Endothelial cell (in vitro differentiated cells): ENCODE data around the gene RIMS3. TPM values are rescaled to one million over a fixed set of nuclear protein-coding genes. Genes with fewer than 3 reads are reported as not detected.

Experiments used
- DNase-seq: peaks from one replicate; pipeline ENCODE4 v3.0.0; 2021; ENCODE audit warnings: low spot score
- H3K27ac Mint-ChIP-seq: one replicate; pipeline ENCODE4 v1.8.0; 2021; ENCODE audit warnings: mixed read lengths, inconsistent platforms; ENCODE audit not compliant: unreplicated experiment
- H3K27me3 Mint-ChIP-seq: one replicate; pipeline ENCODE4 v1.8.0; 2021; ENCODE audit warnings: mild to moderate bottlenecking, moderate library complexity, mixed read lengths, inconsistent platforms; ENCODE audit not compliant: unreplicated experiment
- H3K36me3 Mint-ChIP-seq: one replicate; pipeline ENCODE4 v1.8.0; 2021; ENCODE audit warnings: mild to moderate bottlenecking, low read depth, mixed read lengths, inconsistent platforms; ENCODE audit not compliant: unreplicated experiment
- H3K4me1 Mint-ChIP-seq: one replicate; pipeline ENCODE4 v1.8.0; 2021; ENCODE audit warnings: mild to moderate bottlenecking, mixed read lengths, inconsistent platforms; ENCODE audit not compliant: unreplicated experiment
- H3K4me3 Mint-ChIP-seq: one replicate; pipeline ENCODE4 v1.8.0; 2021; ENCODE audit warnings: mild to moderate bottlenecking, mixed read lengths, inconsistent platforms; ENCODE audit not compliant: unreplicated experiment
- H3K9me3 Mint-ChIP-seq: one replicate; pipeline ENCODE4 v1.8.0; 2021; ENCODE audit warnings: mixed read lengths, inconsistent platforms; ENCODE audit not compliant: unreplicated experiment
- total RNA-seq: library from RNA; stranded (reverse); fragmentation: NEBNext Ultra II Directional; extraction: Animal tissue kit (Norgen Biotek cat#: 25700); gene quantifications from one replicate; pipeline ENCODE4 v1.2.1, GENCODE V29; 2021; ENCODE audit not compliant: unreplicated experiment
- TF ChIP-seq, protein P1 (sequence below): fragments of 200-600 bp; sonication (generic); IDR thresholded peaks from one replicate; pipeline ENCODE4 v1.5.0; 2021; ENCODE audit warnings: antibody characterized with exemption; ENCODE audit not compliant: unreplicated experiment

The RIMS3 gene
- total RNA-seq, 1 donor from 2014 or later, result 5.4 TPM

DNA sequence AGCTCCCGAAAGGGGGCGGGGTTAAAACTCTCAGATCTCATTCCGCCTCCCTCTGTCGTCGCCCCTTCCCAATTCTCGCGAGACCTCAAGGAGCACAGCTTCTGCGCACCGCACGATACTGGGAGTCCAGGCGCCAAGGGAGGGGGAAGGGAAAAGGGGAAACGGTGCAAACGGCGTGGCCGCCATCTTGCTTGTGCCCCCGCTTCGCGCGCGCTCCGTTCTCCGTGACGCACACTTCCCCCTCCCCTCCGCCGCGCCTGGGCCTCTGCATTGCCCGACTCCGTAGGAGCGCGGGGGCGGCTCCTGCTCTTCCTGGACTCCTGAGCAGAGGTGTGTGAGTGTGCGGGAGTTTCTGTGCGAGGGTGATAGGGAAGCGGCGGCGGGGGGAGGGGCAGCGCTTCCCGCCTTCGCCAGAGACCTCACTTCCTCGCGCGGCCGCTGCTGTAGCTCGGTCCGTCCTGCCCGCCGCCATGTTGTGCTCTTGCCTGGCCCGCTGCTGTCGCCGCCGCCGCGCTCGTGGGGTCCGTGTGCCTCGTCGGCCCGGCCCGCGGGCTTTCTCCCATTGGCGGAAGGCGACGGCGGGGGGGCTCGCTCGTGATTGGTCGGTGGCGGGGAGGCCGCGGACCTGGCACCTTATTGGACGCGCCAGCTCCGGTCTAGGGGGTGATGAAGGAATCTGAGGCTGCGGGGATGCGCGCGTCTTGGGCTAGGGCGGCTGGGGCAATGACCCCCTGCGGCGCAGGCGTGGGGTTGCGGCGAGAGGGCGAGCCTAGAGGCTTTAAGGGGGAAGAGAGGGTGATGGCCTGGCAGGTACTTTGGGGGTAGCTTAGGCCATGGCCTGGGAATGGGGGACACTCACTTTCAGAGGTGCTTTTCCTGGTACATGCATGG, 26.3 kb upstream of the RIMS3 start, which contains the start of gene NFYC:
TSS of gene NFYC (plus strand) at position 167 of the 891 bp plus-strand sequence. CDS start 47,140 bp downstream, outside the sequence.
- H3K27me3 Mint-ChIP-seq, result peaks cover 5% of the 10 kb centered on the region
- no peaks in the 10 kb centered on the region for H3K9me3 Mint-ChIP-seq
- DNase-seq, result peak; percentile 97
- H3K27ac Mint-ChIP-seq, result peak within 1 kb of the TSS; percentile 95
- H3K4me3 Mint-ChIP-seq, result peak within 1 kb of the TSS; percentile 100
- H3K4me1 Mint-ChIP-seq, result peaks cover 20% of the 10 kb centered on the region
- H3K36me3 Mint-ChIP-seq, result peaks cover 7% of the 10 kb centered on the region
- TF ChIP-seq, protein P1, sequence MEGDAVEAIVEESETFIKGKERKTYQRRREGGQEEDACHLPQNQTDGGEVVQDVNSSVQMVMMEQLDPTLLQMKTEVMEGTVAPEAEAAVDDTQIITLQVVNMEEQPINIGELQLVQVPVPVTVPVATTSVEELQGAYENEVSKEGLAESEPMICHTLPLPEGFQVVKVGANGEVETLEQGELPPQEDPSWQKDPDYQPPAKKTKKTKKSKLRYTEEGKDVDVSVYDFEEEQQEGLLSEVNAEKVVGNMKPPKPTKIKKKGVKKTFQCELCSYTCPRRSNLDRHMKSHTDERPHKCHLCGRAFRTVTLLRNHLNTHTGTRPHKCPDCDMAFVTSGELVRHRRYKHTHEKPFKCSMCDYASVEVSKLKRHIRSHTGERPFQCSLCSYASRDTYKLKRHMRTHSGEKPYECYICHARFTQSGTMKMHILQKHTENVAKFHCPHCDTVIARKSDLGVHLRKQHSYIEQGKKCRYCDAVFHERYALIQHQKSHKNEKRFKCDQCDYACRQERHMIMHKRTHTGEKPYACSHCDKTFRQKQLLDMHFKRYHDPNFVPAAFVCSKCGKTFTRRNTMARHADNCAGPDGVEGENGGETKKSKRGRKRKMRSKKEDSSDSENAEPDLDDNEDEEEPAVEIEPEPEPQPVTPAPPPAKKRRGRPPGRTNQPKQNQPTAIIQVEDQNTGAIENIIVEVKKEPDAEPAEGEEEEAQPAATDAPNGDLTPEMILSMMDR, result no peak

DNA sequence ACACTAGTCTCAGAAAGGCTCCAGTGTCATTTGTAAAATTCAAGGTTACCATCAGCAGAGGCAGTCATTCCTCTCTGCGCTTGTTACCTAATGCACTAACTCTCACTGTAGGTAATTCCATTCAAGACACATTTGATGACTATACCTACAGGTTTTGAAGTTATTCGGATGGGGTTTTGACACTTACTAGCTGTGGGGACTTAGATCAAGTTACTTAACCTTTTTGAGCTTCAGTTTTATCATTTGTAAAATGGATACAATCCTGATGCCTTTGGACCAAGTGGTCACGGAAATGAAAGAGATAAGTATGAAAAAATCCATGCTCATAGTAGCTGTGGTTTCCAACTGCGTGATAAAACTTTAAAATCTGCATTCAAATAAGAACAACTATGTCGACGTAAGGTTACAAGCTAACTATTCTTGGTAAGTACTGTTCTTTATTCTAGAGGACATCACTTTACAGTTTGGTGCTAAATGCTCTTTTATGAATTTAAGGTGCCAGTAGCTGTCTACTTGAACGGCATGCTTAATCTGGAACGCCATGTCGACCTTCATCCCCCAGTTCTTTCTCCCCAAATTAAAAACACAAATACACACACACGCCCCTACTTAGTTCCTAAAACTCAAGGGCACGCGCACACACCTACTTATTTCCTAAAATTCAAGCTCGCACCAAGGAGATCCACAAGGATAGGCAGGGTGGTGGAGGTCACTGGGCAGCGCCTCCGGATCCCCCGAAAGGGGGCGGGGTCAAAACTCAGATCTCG, 25.5 kb upstream of the RIMS3 start:
- peak overlapping the region; percentile 95 for H3K27ac Mint-ChIP-seq
- H3K27me3 Mint-ChIP-seq, result peaks cover 5% of the 10 kb centered on the region

DNA sequence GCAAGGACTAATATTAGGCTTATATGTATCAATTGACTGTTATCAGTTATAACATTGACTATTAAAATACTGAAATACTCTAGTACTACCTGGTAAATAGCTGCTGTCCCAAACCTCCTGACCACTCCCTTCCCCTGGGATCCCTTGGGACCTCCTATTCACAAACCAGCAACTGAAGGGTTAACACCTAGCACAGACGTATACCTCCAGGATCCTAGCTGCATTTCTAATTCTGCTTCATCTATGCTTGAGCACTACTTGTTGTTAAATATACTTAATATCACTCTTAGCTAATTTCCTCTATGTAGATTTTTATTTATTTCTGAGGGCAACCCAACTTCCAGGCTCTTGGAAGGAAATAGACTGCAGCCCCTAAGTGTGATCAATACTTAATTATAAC, 24.3 kb upstream of the RIMS3 start:
- Mint-ChIP-seq H3K4me1 (peaks cover 23% of the 10 kb centered on the region), H3K27ac (no peak overlapping the region), H3K4me3 (no peak overlapping the region), H3K27me3 (peaks cover 5% of the 10 kb centered on the region), H3K36me3 (peaks cover 15% of the 10 kb centered on the region), H3K9me3 (no peaks in the 10 kb centered on the region)
- TF ChIP-seq, protein P1, result no peak
- no peak for DNase-seq

More for the DNA sequence above, 25.5 kb upstream of the RIMS3 start:
- Mint-ChIP-seq H3K36me3 (peaks cover 10% of the 10 kb centered on the region), H3K4me1 (peaks cover 16% of the 10 kb centered on the region), H3K4me3 (peak overlapping the region; percentile 100), H3K9me3 (no peaks in the 10 kb centered on the region)
- TF ChIP-seq, protein P1, result no peak
- DNase-seq, result no peak

DNA sequence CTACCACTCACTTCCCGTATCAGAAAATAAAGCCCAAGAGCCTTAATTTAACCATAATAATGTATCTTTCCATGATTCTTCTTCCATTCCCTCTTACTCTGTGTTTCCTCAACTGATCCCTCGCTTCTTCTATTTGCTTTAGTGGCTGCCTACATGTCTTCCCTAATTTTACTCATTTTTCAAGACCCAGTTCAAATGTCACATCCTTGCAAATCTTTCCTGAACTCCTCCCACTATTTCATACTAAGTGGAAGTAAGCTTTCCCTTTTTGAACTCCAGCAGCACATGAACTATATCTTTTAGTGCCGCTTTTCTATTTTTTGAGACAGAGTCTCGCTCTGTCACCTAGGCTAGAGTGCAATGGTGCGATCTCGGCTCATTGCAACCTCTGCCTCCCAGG, 22.2 kb upstream of the RIMS3 start:
- no peak for DNase-seq
- Mint-ChIP-seq H3K4me1 (peaks cover 33% of the 10 kb centered on the region), H3K4me3 (peak overlapping the region; percentile 14), H3K9me3 (peaks cover 5% of the 10 kb centered on the region), H3K27ac (no peak overlapping the region), H3K27me3 (peaks cover 6% of the 10 kb centered on the region), H3K36me3 (peaks cover 15% of the 10 kb centered on the region)
- TF ChIP-seq, protein P1, result no peak
